Stimulated activated CD8-positive, alpha-beta memory T cell treated with anti-CD3 and anti-CD28 coated beads, Interleukin-4, amount 100 ng/mL, for 4 hours (primary cell): ENCODE measurements around the gene PAPOLA.
A peak's percentile ranks its signal among the peaks of the same experiment; 100 is the strongest.
"Not testable (repeated sequence)": the region's sequence is repeated elsewhere in the genome, so short reads cannot be mapped to it uniquely, and the experiment has no call there.

Experiments
- DNase-seq, 2 donors: peaks; one replicate each; pipeline ENCODE4 v3.0.0-alpha.2; 2020; ENCODE audit warnings: low read depth in 2 of 2, low spot score in 1 of 2

Gene PAPOLA

DNA sequence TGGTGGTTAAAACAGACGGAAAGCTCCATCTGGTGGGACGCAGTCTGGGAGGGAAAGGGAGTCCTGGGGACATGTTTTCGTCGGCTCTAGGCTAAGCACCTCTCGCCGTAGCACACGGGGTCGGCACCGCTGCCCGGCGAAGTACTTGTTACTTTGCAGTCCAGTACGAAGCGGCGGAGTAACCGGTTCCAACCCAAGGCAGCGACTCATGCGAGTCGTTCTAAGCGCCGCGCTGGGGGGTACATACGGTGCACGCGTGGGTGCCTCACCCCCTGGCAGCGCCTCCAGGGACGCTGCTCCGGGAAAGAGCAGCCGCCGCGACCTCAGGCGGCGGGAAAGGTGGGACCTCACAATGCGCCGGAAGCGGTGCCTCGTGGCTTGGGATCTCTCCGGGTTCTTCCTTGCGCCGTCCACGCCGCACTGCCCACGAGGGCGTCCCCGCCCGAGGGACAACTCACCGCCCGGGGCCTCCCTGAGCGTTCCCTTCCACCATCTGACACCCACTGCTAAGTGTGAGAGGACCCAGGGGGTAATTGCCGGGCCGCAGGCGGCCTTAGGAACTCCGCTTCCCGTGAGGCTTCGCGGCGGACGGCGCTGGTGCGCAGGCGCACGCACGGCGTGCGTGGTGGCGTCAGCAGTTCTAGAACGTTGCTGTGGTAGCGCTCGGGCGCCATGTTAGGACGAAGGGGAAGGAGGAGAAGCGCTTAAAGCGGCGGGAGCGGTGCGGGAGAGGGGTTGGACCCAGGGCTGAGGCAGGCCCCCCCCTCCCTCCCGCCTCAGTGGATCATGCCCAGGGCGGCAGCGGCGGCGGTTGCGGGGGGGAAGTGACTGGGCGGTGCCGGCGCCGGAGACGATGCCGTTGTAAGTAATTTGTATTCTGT lies at the start of gene PAPOLA:
Gene PAPOLA (plus strand): TSS at position 643 of the 881 bp plus-strand sequence. CDS start 211 bp downstream, at position 854.
- peak; percentile 82 to 92 for DNase-seq

DNA sequence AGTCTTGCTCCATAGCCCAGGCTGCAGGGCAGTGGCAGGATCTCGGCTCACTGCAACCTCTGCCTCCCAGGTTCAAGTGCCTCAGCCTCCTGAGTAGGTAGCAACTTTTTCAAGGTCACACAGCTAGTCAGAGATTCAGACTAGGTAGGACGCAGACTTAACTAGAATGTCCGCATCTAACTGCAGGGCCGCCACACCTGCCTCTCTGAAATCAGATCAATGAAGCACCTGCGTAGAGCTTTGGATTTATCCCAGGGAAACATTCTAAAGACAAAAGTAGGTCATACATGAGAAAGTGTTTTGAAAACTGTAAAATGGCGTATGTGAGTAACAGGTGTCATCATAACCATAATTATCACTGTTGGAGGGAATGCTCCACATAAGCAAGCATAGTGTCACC lies 49.5 kb upstream of the PAPOLA start:
- no peak for DNase-seq

DNA sequence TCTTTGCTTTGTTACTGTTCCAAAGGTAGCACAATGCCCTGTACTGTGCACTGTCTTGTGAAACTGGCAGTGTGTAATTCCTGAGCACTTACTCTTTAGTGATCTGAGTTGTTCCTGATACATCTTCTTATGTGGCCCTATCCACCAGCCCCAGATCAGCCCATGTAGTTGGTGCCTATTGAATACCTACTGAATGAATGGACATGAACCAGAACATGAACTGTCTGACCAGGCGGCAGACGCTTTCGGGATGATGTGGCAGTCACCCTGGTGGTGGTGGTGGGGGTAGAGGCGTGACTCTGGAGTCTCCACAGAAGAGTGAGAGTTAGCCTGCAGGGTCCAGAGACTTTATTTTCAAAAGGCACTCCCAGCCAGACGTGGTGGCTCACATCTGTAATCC lies 46.6 kb upstream of the PAPOLA start:
- no peak for DNase-seq

DNA sequence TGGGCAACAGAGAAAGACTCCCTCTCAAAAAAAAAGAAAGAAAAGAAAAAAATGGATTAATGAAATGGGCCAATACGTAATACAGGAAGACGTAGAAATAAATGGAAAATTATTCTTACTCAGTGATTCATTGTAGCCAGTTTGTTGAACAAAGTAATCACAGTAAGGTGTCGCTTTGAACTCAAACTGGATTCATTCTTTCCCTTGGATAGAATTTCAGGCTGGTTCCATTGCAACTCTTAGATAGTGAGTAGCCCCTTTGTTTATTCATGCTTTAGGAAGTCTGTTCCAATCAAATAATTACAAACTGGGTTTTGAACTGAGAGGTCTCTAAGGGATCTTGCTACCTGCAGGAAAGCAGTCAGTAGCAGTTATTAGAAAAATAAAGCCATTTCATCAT lies 42.3 kb upstream of the PAPOLA start:
- no peak for DNase-seq

DNA sequence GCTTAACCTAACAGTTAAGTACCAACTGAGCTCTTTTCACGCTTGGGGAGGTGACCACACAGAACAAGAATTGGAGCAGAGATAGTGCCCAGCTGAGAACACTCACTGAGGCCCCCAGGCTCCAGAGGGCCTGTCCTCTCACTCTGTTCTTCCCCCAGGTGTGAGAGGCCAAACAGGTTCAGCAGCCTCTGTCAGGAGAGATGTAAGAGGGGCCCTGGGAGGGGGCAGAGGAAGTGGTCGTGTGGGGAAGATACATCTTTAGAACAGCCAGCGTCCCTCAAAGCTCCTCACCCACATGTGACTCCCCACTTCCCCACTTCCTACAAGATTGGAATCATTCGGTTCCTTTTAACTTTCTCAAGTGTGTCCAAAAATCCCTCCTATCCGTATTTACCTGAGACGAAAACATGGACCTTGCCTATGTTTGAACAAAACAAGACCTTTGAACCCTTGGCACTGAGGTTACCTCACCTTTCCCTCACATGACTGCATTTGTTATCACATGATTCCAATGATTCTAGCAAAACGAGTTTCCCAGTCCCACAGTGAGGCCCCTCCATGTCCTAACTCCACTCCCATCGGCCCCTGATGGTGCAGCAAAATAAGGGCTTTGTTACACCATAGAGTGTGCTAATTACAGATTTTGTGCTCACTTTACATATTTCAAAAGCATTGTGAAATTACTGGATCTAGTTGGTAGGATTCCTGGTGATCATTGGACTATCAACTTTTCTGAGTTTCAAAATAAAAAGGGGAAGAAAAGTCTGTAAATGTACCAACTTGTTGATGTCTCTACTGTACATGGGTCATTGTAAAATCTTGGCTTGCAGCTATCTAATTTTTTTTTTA lies 40.0 kb upstream of the PAPOLA start:
- DNase-seq: no peak

DNA sequence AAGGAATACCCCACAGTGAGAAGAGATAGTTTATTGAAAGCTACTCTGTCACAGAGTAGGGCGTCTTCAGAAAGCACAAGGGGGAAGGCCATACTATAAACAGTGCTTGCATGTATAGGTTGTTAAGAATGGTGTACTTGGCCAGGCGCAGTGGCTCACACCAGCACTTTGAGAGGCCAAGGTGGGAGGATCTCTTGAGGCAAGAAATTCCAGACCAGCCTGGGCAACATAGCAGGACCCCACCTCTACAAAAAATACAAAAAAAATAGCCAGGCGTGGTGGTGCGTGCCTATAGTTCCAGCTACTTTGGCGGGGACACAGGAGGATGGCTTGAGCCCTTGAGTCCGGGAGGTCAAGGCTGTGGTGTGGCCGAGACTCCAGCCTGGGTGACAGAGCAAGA lies 38.0 kb upstream of the PAPOLA start:
- DNase-seq: no peak

DNA sequence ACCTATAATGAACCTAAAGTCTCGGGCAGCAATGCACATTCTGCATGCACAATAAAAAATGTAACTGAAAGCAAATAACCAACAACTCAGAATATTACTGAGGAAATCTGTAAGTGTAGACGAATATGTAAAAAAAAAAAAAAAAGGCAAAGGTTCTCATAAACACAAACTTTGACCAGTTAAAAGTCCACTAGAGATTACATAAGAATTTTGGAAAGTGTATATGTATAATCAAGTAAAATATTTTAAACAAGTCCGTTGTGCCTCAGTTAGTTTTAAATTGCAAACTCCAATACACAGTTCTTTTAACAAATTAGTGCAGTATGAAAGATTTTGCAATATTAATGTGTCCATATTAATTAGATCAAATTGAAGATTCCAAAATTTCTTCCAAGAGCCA lies 35.3 kb upstream of the PAPOLA start:
- DNase-seq: no peak

DNA sequence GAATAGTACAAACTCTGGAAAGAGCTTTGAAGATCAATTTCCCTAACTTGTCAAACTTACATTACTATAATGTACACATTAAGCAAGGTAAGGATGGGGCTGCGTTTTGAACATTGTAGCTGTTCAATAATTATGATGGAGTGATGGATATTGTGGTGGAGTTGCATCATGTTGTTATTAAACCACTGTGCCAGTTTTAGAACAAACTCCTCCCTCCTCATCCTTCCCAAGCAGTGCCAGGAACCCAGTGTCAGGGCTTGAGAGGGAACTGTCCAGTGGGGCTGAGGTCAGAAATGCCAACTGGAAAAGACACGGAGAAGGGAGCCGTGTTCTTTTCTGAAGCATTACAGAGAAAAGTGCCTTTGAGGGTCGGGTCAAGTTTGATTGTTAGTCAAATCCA lies 31.9 kb upstream of the PAPOLA start:
- DNase-seq: no peak

DNA sequence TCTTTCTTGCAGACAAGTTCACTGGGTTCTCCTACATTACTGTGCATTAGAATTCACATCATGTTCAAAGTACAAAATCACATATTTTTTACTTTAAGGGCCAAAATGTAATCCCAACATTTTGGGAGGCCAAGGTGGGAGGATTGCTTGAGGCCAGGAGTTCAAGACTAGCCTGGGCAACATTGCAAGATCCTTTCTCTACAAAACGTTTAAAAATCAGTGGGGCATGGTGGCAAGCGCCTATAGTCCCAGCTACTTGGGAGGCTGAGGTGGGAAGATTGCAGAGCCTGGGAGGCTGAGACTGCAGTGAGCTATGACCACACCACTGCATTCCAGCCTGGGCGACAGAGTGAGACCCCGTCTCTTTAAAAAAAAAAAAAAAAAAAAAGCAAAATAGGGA lies 31.2 kb upstream of the PAPOLA start:
- not testable (repeated sequence) for DNase-seq

DNA sequence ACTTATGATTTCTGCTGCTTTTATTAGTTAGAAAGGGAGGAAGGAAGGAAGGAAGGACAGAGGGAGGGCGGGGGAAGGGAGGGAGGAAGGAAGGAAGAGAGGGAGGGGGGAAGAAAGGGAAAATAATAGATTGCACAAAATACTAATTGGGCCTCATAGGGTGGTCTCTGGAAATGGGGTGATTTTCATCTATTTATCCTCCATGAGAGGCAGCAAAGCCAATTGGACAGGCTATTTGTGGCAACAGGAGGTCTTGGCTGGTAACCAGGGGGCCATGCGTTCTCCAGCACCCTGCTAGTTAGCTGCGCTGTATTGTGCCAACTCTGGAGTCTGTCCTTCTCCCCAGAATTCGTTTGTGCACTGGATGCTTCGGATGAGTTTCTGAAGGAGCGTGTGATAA lies 24.1 kb upstream of the PAPOLA start:
- DNase-seq: no peak

DNA sequence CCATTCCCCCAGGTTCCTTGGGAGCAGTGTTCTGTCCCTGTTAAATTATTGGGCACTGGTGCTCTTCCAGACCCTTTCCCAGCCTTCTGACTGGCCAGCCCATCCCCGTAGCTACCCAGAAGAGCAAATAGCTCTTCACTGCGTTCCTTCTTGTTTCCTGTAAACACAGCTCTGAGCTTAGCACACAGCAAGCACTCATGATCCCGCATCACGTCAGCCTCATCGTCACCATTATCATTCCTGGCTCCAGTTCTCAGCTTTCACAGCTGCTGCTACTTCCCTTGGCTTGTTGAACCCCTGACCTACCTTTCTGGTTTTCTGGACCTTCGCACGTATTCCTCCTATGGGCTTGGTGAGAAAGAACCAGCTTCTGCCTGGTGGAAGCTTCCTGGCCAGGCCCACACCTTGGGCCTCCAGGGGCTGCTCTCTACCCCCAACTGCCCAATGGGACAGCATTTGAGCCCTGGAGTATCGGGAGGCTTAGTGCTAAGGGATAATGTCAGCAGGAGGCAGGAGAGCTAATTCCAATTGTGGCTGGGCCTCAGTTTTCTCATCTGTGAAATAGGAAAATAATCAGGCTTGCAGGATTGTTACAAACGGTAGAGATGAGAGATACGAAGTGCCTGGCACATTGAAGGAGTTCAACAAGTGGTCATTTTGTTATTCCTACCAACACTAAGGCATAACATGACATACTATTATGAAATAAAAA lies 22.6 kb upstream of the PAPOLA start:
- DNase-seq: no peak

DNA sequence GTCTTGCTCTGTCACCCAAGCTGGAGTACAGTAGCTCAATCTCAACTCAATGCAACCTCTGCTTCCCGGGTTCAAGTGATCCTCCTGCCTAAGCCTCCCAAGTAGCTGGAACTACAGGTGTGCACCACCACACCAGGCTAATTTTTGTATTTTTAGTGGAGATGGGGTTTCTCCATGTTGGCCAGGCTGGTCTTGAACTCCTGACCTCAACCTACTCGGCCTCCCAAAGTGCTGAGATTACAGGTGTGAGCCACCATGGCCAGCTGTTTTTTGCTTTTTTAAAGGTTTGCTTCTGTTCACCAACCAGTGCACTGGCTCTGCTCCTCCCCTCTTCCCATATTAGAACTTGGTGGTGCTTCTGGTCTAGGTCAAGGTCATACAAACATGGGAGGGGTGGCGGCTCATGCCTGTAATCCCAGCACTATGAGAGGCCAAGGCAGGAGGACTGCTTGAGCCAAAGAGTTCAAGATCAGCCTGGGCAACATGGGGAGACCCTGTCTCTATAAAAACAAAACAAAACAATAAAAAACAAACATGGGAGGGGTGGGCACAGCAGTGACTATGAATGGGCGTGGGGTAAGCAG lies 20.4 kb upstream of the PAPOLA start:
- no peak for DNase-seq

DNA sequence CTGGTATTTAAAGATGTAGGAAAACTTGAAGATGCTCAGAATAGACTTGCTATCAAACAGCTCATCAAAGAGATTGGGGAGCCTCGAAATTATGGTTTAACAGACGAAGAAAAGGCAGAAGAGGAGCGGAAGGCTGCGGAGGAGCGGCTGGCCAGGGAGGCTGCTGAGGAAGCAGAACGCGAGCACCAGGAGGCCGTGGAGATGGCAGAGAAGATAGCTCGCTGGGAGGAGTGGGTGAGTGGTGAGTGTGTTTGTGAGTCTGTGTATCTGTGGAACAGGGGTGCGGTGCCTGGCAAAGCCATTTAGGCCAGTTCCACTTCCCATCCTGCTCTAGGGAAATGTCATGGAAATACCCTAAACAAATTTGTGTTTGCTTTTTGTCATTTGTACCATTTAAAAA lies 19.2 kb upstream of the PAPOLA start:
- DNase-seq: no peak

DNA sequence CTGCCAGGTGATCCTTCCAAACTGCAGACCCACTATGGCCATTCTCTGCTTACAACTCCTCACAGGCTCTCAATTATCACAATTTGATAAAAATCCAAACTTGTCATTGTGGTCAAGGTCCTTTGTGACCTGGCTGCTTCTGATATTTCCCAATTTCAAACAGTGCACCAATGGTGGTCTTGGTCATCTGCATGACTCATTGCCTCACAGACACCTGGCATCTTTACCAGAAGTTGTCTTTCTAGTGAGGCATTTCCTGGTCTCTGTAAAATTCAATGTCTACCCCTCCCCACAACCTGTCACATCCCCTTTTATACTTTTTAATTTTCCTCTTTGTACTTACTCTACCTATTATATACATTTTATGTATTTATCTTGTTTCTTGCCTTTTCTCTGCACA lies 17.8 kb upstream of the PAPOLA start:
- DNase-seq: no peak

DNA sequence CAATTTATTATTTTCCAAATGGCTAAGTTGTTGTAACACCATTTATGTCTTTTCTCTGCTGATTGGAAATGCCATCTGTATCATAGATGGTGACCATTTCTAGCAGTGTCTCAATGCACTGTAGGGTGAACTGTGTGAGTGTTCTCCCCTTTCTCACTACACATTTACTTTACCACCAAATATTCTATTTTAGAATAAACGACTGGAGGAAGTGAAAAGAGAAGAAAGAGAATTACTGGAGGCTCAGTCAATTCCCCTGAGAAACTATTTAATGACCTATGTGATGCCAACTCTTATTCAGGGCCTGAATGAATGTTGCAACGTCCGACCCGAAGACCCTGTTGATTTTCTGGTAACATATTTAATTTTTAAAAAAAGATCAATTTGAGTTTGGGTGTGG lies 15.5 kb upstream of the PAPOLA start:
- DNase-seq: no peak

DNA sequence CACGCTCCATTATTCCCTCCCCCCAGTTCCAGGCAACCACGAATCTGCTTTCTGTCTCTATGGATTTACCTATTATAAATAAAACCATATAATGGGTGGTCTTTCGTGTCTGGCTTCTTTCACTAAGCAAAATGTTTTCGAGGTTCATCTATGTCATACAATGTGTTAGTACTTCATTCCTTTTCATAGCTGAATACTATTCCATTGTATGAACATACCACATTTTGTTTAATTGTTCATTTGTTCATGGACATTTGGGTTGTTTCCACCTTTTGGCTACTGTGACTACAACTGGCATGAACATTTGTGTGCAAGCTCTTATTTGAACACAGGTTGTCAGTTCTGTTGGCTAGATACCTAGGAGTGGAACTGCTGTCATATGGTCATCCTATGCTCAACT lies 12.9 kb upstream of the PAPOLA start:
- DNase-seq: no peak

DNA sequence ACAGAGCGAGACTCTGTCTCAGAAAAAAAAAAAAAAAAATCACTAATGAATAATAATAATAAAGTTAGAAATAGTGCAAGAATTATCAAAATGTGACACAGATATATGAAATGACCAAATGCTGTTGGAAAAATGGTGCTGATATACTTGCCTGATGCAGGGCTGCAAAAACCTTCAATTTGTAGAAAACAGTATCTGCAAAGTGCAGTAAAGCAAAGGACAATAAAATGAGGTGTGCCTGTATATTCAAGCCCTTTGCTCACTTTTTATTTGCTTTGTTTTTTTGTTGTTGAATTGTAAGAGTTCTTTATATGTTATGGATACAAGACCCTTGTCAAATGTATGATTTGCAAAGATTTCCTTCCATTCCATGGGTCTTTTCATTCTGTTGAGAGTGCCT lies 9.0 kb upstream of the PAPOLA start:
- DNase-seq: no peak

DNA sequence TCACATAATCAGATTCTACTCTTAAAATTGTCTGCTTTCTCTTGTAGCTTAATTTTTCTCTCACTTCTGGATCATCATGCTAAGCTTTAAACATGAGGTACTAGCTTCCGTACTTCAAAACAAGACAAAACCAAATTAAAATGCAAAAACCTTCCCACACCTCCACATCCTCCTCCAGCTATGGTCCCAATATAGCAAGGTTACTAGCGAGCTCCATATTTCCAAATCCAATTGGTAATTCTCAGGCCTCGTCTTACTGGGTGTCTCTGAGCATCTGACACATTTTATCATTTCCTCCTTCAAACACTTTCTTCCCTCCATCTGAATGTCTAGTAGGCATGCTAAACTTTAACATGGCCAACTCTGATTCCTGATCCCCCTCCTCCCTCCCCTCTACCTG lies 7.9 kb upstream of the PAPOLA start:
- no peak for DNase-seq

DNA sequence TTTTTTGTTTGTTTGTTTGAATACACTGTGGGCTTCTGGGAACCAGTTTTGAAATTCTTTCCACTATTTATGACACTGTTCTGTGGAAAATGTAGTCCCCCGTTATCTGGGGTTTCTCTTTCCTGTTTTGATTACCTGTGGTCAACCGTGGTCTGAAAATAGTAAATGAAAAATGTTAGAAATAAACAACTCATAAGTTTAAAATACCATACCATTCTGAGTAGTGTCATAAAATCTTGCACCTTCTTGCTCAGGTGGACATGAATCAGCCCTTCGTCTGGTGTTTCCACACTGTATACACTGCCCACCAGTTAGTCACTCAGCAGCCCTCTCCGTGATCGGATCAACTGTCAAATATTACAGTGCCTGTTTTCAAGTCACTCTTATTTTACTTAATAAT lies 5.1 kb upstream of the PAPOLA start:
- DNase-seq: no peak

DNA sequence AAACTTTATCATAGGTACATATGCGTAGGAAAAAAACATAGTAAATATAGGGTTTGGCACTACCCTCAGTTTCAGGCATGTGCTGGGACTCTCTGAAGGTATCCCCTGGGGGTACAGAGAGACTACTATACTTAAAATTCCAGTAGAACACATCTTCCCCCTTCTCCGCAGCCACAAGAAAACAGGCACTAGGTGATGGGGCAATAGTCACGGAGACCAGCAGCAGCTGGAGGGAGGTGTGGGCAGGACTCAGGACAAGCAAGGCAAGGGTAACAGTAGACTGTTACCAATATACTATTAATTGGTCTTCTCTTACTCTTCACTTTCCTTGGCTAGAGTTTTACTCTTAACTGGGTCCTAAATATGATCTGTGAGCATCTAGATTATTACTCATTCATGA lies 4.6 kb upstream of the PAPOLA start:
- DNase-seq: no peak

DNA sequence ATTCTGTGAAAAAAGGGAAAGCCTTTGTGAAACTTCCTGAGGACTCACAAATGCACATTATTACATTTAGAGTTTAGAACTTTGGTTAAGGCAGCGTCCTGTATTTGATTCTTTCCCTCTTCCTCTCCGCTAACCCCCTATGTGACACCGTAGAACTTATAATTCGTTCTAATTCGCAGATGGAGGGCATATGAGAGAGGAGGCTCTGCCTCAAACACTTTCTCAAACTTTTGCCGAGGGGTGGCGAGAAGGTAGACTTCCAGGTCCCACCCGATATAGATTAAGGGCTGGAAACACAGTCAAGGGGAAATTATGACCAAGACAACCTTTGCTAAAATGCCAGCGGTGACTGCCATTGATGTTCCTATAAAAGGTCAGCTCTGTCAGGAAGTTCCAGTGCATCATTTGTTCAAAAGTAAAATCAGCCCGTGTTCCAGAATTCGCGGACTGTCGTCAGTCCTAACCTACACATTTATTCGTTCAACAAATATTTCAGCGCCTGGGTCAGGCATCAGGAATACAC lies 904 bp upstream of the PAPOLA start:
- DNase-seq: no peak
